ENCODE results near the gene ARMH4. TPM values are rescaled to one million over a fixed set of nuclear protein-coding genes. Genes with fewer than 3 reads are reported as not detected.

Gene ARMH4
- total RNA-seq, 1 donor from 2014 or later, result 54.2 TPM

GRCh38 chr14:58060077-58060476 lies 91.9 kb downstream of the ARMH4 start:
- FAIRE-seq (no peak), DNase-seq (ENCODE audit: low spot score in 2 of 2) (no peak)

GRCh38 chr14:58059126-58059525 lies 92.9 kb downstream of the ARMH4 start:
- DNase-seq (ENCODE audit: low spot score in 2 of 2), result no peak
- no peak for FAIRE-seq

DNA sequence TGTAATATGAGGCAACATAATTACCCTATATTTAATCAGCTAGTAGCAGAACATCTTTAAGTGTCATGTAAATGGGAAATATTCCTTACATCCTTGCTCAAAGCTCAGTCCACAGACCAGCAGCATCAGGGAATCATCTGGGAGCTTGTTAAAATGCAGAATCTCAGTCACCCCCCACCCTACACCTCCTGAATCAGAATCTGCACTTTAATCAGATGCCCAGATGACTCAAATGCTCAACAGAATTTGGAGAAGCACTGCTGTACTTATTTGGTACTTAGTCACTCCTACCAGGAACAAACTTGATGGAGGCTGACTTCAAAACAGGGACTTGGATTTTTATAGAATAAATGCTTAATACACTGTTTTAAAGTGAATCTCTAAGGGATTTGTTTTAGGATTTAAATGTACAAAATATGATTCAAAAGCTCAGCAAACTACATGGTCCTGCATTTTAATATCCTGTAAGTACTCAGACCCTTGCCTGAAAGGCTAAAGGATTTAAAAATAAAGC lies 96.5 kb downstream of the ARMH4 start:
- no peak for FAIRE-seq
- DNase-seq (ENCODE audit: low spot score in 2 of 2), result no peak

DNA sequence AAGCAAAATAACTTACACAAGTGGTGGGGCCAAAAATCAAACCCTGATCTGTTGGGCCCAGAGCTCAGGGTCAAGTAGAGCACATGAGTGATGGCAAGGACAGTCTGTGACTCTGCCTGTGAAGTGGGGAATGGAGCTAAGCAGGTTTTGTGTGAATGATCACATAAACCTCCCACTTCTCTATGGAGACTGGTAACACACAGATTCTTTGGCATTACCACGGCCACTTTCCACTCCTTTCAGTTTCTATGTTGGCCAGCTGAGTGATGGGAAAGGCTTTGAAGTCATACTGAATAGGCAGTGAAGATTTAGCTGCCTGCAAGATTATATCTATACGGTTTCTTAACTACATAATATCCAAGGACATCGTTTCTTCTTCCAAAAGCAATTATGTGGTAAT lies 97.9 kb downstream of the ARMH4 start:
- no peak for FAIRE-seq
- no peak for DNase-seq (ENCODE audit: low spot score in 2 of 2)

DNA sequence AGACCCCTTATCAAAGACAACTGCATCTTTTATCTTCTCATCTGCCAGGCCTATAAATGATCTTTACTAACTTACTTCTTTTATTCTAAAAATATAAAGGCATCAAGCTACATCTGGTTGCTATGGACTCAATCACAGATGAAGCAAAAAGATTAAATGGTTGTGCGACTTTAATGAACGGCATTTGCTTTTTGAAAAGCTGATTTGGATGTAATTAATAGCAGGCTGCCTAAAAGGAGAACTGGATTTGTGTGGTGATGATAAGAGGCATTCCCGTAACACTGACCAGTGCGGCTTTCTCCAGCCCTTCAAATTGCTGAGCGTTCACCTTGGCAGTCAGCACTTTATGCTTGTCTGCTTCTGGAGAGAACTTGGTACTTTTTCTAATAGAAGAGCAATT lies 103.8 kb downstream of the ARMH4 start:
- FAIRE-seq, result no peak
- no peak for DNase-seq (ENCODE audit: low spot score in 2 of 2)

DNA sequence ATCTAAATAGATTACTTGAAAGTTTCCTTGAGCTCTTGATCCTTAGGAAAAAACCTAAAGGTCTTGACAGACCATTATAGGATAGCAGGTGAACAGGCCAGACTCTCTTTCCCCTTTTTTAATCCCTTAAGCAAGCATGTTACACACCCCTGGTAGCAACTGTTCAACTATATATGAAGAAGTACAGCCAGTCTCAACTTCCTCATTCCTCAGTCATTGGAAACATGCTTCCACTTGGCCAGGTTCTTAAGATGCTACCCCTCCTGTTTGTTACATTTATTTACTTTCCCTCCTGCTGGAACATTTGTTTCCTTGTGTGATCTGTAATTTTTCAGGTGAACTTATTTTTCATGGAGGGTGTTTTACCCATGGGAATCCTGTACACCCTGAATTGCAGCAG lies 124.1 kb downstream of the ARMH4 start:
- FAIRE-seq, result no peak
- DNase-seq (ENCODE audit: low spot score in 2 of 2), result no peak

GRCh38 chr14:58026967-58027366 lies 125.0 kb downstream of the ARMH4 start:
- FAIRE-seq, result no peak
- no peak for DNase-seq (ENCODE audit: low spot score in 2 of 2)

- DNase-seq (ENCODE audit: low spot score in 2 of 2) (no peak), FAIRE-seq (no peak)
Measured at GRCh38 chr14:58026219-58026618, 125.8 kb downstream of the ARMH4 start.

GRCh38 chr14:58014778-58015177 lies 137.2 kb downstream of the ARMH4 start:
- DNase-seq (ENCODE audit: low spot score in 2 of 2) (no peak), FAIRE-seq (no peak)

DNA sequence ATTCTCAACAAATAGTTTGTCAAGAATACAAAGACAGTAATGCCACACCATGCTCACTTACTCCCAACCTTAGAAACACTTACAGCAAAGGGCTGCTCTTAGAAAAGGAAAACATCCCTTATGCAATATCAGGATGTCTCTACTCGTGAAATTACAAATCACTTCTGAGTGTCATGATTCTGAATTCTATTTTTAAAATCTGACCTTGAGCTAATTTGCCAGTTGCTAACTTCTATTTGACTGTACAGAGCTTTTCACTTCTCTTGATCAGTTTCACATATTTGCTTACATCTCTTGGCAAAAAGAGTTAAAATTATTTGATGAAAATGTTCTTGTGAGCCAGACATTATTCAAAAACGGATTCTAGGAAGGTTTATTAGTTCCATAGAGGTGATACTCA lies 149.4 kb downstream of the ARMH4 start:
- FAIRE-seq (no peak), DNase-seq (ENCODE audit: low spot score in 2 of 2) (no peak)

DNA sequence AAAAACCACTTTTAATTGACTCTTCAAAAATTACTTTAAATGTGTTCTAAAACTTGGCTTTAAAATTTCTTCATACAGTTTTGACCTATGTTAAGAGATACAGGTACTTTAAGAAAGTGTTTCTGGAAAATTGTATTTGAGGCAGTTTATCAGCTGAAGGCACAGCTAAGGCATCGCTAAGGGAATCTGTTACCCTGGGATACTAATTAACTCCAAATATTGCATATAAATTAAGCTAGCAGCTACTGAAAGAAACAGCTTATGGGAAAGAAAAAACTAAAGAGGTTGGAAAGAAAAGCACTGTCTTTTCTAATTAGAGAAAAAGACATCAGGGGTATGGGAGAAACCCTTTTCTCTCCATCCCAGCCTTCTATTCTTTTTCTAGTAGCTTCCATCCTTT lies 152.0 kb downstream of the ARMH4 start:
- FAIRE-seq, result no peak

DNA sequence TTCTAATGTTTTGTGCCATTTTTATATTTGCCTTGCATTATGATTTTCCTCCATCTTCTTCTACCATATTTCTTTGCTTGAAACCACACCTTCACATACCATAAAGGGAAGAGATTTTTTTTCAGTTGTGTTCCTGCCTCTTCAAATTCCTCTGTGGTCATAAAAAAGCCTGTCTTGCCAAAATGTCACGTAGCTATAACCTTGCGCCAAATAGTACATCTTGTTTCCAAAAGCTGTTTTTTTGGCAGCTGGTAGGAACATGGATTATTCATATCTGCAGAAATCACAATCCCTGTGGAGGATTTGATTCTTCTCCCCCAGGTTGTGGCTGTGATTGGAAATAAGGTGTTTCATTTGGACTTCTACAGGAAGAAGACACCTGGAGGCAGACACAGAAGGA lies 152.5 kb downstream of the ARMH4 start:
- FAIRE-seq (no peak), DNase-seq (ENCODE audit: low spot score in 2 of 2) (no peak)

More for the DNA sequence above, 152.0 kb downstream of the ARMH4 start:
- no peak for DNase-seq (ENCODE audit: low spot score in 2 of 2)

- DNase-seq (ENCODE audit: low spot score in 2 of 2) (no peak), FAIRE-seq (no peak)
Measured at GRCh38 chr14:57998766-57999165, 153.2 kb downstream of the ARMH4 start.

- FAIRE-seq (no peak), DNase-seq (ENCODE audit: low spot score in 2 of 2) (no peak)
Measured at GRCh38 chr14:57991353-57991752, 160.7 kb downstream of the ARMH4 start.

DNA sequence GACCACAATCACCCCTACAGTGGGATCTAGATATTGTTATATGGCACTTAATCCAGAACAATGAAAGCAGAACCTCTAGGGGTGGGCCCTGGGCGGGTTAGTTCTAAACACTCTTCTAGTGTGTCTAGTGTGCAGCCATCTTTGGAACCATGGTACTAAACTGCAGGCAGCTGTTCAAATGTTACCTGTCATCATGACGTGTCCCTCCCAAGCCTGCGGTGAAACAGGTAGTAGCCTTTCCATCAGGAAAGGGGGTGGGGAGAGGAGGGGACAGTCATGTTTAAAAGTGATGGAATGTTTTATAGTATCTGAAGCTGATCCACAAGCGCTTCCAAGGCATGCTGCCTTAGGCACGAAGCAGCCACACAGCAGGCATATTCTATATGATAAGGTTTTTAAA lies 163.6 kb downstream of the ARMH4 start:
- DNase-seq (ENCODE audit: low spot score in 2 of 2), result no peak
- FAIRE-seq, result no peak

DNA sequence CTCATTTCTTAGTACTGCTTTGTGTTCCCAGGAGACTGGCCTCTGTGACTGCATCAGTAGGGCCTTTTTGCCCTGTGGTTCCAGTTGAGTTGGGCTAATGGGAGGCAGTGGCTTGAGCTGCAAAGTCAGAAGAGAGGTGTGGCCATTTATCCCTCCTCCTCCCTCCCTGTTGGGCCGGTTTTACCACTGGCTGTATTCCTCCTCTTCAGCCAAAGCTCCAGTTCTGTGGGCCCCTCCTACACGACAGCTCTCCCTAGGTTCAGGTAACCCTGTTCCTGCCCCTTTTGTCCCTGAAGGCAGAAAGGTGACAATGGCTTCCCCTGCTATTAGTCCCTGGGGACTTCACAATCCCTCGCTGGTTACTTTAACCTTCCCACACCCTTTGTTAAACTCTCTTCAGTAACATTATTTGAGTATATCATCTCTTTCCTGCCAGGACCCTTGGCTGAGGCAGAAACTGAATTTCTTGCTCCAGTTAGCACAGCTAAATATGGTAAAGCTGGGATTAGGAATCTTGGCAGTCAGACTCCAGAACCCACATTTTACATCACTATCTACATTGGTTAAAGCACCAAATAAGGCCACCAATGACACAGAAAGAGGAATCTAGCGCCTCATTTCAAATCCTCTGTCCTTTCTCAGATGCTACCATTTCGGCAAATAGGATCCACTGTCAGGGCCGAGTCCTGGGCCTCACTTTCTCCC lies 164.3 kb downstream of the ARMH4 start:
- FAIRE-seq, result no peak
- peak in 1 of 2 donors; percentile 13 for DNase-seq (ENCODE audit: low spot score in 2 of 2)

GRCh38 chr14:57987051-57987450 lies 165.0 kb downstream of the ARMH4 start:
- FAIRE-seq (no peak), DNase-seq (ENCODE audit: low spot score in 2 of 2) (no peak)

DNA sequence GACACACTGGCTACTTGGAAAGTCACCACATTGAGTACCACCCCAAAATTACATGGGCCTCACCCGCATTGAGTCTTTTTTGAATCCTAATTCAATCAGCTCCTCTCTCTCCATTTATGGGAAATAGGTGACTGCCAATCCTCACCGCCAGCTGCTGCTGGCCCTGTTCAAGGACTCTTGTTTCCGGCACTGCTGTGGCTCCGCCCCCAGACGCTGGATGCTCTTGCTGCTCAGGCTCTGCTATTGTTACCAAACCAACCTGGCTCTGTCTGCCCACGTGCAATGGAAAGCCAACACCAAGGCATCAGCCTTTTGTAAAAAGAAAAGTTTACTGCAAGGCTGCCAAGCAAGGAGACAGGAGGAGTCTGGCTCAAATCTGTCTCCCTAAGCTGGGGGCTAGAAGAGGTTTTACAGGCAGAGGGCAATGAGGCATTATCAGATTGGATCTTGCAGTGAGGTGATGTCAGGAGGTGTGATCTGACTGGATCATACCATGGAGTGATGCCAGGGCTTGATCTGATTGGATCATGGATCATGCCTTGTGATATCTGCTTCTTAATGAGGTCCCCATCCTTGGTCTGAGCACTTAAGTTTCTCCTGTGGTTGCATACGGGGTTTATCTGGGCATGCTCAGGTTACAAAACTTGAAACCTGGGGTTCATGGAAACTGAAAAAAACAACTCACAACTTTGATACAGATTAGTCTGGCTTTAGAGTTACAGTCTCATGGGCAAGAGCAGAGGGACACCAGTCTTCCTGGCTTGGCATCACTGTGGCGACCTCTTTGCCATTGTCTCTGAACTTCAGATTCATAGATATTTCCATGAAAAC lies 169.0 kb downstream of the ARMH4 start:
- no peak for FAIRE-seq
- DNase-seq (ENCODE audit: low spot score in 2 of 2), result no peak

- FAIRE-seq (no peak), DNase-seq (ENCODE audit: low spot score in 2 of 2) (no peak)
Measured at GRCh38 chr14:57981817-57982560, 170.0 kb downstream of the ARMH4 start.

GRCh38 chr14:57979376-57980048 lies 172.5 kb downstream of the ARMH4 start:
- no peak for FAIRE-seq
- DNase-seq (ENCODE audit: low spot score in 2 of 2), result no peak

All from frontal cortex (tissue), 4 donors.